DND-41 (cell line): ENCODE data around the gene PRDX2.

ENCODE experiments used
- ATAC-seq: fragments of 200-7000 bp; cut with Tn5 transposase; 3 replicates; pipeline ENCODE4 v1.9.1; 2021; ENCODE audit warnings: low read depth; ENCODE audit not compliant: insufficient read depth
- DNase-seq: peaks from one replicate; pipeline ENCODE4 v3.0.0-alpha.2; 2020
- H2AFZ ChIP-seq: 2 replicates; pipeline ENCODE4 v1.6.0; 2012; ENCODE audit warnings: low read depth, low read length
- H3K27ac ChIP-seq: 2 replicates; pipeline ENCODE4 v1.5.1; 2012; ENCODE audit warnings: low read length, inconsistent platforms
- H3K27me3 ChIP-seq: fragments of 200-600 bp; sonication (generic); 2 replicates; pipeline ENCODE4 v1.6.0; 2012; ENCODE audit warnings: low read length, mild to moderate bottlenecking, inconsistent platforms; ENCODE audit not compliant: insufficient read depth, poor library complexity
- H3K36me3 ChIP-seq: 2 replicates; pipeline ENCODE4 v1.5.1; 2012; ENCODE audit warnings: low read length, inconsistent platforms; ENCODE audit not compliant: insufficient read depth
- H3K4me1 ChIP-seq: 2 replicates; pipeline ENCODE4 v1.5.1; 2012; ENCODE audit warnings: mild to moderate bottlenecking, low read length; ENCODE audit not compliant: insufficient read depth
- H3K4me2 ChIP-seq: 2 replicates; pipeline ENCODE4 v1.6.0; 2012; ENCODE audit warnings: mild to moderate bottlenecking, moderate library complexity, low read length, inconsistent platforms; ENCODE audit not compliant: insufficient read depth
- H3K4me3 ChIP-seq, 2 experiments: fragments of 200-600 bp in 1 of 2; shearing (Covaris generic) in 1 of 2; 2 replicates each; pipeline ENCODE4 v1.5.1; 2012 to 2016; ENCODE audit warnings: inconsistent platforms in 2 of 2, low read length in 2 of 2, mild to moderate bottlenecking in 2 of 2, low read depth in 1 of 2, moderate library complexity in 1 of 2
- H3K79me2 ChIP-seq: 2 replicates; pipeline ENCODE4 v1.6.0; 2012; ENCODE audit warnings: low read length, inconsistent platforms; ENCODE audit not compliant: insufficient read depth
- H3K9ac ChIP-seq: 2 replicates; pipeline ENCODE4 v1.6.0; 2012; ENCODE audit warnings: low read depth, mild to moderate bottlenecking, inconsistent platforms, low read length, moderate library complexity
- H3K9me3 ChIP-seq: 2 replicates; pipeline ENCODE4 v1.5.1; 2012; ENCODE audit warnings: low read length, moderate library complexity, mild to moderate bottlenecking, inconsistent platforms; ENCODE audit not compliant: insufficient read depth, severe bottlenecking
- H4K20me1 ChIP-seq: 2 replicates; pipeline ENCODE4 v1.6.0; 2012; ENCODE audit warnings: low read length; ENCODE audit not compliant: insufficient read depth
- EZH2 ChIP-seq: IDR thresholded peaks from 3 replicates; pipeline ENCODE4 v1.6.1; 2012; ENCODE audit warnings: borderline replicate concordance, low read depth, mild to moderate bottlenecking, moderate library complexity, low read length, inconsistent platforms; ENCODE audit not compliant: severe bottlenecking
- TF ChIP-seq, protein P1 (sequence below): IDR thresholded peaks from 2 replicates; pipeline ENCODE4 v1.5.1; 2012; ENCODE audit warnings: borderline replicate concordance, low read length, moderate library complexity, mild to moderate bottlenecking; ENCODE audit not compliant: poor library complexity, severe bottlenecking; ENCODE audit errors: extremely low read depth

PRDX2 gene

DNA sequence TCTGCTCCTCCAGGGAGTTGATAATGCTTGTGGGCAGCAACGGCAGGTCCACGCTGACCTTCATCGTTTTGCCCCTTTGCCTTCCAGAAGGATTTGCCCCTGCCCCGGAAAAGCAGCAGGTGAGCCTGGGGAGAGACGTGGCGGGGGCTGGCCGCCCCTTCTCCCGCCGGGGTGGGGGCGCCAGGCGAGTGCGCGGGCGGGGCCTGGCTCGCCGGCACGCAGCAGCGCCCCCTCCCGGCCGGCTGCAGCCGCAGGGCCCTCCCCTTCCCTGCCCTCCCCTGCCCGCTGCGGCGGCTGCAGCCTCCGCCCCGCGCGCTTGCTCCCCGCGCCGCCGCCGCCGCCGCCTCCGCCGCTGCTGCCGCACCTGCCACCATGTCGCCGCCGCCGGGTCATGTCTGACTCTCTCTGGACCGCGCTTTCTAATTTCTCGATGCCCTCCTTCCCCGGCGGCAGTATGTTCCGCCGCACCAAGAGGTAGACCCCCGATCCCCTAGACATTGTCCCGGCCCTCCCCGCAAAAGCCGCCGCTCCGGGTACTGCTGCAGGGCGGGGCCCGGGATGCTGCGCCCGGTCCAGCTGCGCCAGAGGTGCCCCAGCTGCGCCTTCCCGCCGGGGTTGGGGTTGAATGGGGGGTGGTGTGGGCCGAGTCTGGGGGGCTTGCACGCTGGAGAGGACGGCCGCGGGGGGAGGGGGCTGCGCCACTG, 36.7 kb upstream of the PRDX2 start, which contains the start of gene MAST1:
TSS of gene MAST1 (plus strand) at position 334 of the 704 bp plus-strand sequence. CDS start at position 392, 58 bp downstream.
- Histone ChIP-seq H3K9me3 (no peaks in the 10 kb centered on the region), H3K4me3 (peak within 1 kb of the TSS; percentile 46 to 66; a peak in 3 of 4 replicates), H3K36me3 (peaks cover 6% of the 10 kb centered on the region; the same call in 1 of the 2 replicates), H3K4me1 (peaks cover 47% of the 10 kb centered on the region), H2AFZ (peak within 1 kb of the TSS; percentile 87), H3K79me2 (peaks cover 36% of the 10 kb centered on the region), H3K27ac (peak within 1 kb of the TSS; percentile 67), H3K27me3 (no peaks in the 10 kb centered on the region), H3K9ac (peak within 1 kb of the TSS; percentile 77), H3K4me2 (peak within 1 kb of the TSS; percentile 93), H4K20me1 (peaks cover 27% of the 10 kb centered on the region; the same call in 1 of the 2 replicates)
- DNase-seq = peak; percentile 75
- ATAC-seq = peak; percentile 85
- TF ChIP-seq EZH2 = no peak
- TF ChIP-seq, protein P1, sequence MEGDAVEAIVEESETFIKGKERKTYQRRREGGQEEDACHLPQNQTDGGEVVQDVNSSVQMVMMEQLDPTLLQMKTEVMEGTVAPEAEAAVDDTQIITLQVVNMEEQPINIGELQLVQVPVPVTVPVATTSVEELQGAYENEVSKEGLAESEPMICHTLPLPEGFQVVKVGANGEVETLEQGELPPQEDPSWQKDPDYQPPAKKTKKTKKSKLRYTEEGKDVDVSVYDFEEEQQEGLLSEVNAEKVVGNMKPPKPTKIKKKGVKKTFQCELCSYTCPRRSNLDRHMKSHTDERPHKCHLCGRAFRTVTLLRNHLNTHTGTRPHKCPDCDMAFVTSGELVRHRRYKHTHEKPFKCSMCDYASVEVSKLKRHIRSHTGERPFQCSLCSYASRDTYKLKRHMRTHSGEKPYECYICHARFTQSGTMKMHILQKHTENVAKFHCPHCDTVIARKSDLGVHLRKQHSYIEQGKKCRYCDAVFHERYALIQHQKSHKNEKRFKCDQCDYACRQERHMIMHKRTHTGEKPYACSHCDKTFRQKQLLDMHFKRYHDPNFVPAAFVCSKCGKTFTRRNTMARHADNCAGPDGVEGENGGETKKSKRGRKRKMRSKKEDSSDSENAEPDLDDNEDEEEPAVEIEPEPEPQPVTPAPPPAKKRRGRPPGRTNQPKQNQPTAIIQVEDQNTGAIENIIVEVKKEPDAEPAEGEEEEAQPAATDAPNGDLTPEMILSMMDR = peak; percentile 73

DNA sequence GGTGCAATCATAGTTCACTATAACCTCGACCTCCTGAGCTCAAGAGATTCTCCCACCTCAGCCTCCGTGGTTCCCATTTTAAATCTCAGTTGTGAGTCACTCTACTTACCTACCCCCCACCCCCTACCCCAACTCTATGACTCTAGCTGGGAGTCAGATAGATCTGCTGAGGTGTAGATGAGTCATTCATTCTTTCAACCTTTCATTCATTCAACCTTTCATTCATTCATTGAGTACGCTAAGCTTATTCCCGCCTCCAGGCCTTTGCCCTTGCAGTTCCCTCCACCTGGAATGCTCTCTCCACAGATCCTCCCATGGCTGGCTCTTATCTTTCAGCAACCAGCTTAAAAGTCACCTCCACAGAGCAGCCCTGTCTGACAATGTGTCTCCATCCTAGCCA, 35.6 kb upstream of the PRDX2 start:
- Histone ChIP-seq H4K20me1 (peaks cover 27% of the 10 kb centered on the region), H3K79me2 (peaks cover 30% of the 10 kb centered on the region), H3K9me3 (no peaks in the 10 kb centered on the region), H3K9ac (no peak overlapping the region), H3K4me2 (peak overlapping the region; percentile 93; the same call in 1 of the 2 replicates), H3K27ac (no peak overlapping the region), H3K27me3 (no peaks in the 10 kb centered on the region), H2AFZ (no peak overlapping the region), H3K4me1 (peaks cover 58% of the 10 kb centered on the region), H3K4me3 (no peak overlapping the region), H3K36me3 (no peaks in the 10 kb centered on the region; the same call in 1 of the 2 replicates)
- no peak for TF ChIP-seq EZH2
- ATAC-seq = no peak
- DNase-seq = no peak

DNA sequence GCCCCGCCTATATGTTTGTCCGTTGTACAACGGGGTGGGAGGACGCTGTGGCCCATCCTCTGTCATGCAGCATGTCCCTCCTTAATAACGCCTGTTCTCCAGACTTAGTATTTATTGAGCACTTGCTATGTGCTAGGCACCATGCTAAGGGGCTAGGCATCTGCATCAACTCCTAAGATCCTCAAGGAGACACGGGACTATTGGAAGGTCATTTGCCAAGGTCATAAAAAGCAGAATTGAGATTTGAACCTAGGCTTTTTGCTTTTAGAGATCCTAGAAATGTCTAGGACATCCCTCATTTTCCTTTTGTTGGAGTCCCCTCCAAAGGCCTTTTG, 34.9 kb upstream of the PRDX2 start:
- H3K4me3 ChIP-seq = no peak overlapping the region
- H3K79me2 ChIP-seq = peaks cover 24% of the 10 kb centered on the region
- H3K4me1 ChIP-seq = peaks cover 58% of the 10 kb centered on the region
- H2AFZ ChIP-seq = no peak overlapping the region
- no peak for ATAC-seq
- no peaks in the 10 kb centered on the region for H3K9me3 ChIP-seq
- no peak overlapping the region for H3K9ac ChIP-seq
- H3K36me3 ChIP-seq = no peaks in the 10 kb centered on the region; the same call in 1 of the 2 replicates
- no peak overlapping the region for H3K27ac ChIP-seq
- H4K20me1 ChIP-seq = peaks cover 23% of the 10 kb centered on the region
- no peak overlapping the region for H3K4me2 ChIP-seq
- H3K27me3 ChIP-seq = no peaks in the 10 kb centered on the region
- DNase-seq = no peak
- TF ChIP-seq EZH2 = no peak
- TF ChIP-seq, protein P1 = no peak

- no peak overlapping the region for H3K27ac ChIP-seq
- ATAC-seq (no peak), DNase-seq (no peak)
- H3K36me3 ChIP-seq = no peaks in the 10 kb centered on the region
- no peaks in the 10 kb centered on the region for H3K9me3 ChIP-seq
- H3K79me2 ChIP-seq = peaks cover 12% of the 10 kb centered on the region
- H3K27me3 ChIP-seq = no peaks in the 10 kb centered on the region
- H3K4me1 ChIP-seq = peaks cover 49% of the 10 kb centered on the region
- no peak overlapping the region for H3K4me3 ChIP-seq
- no peak overlapping the region for H2AFZ ChIP-seq
- H3K9ac ChIP-seq = no peak overlapping the region
- H3K4me2 ChIP-seq = peak overlapping the region; percentile 89
- no peak for TF ChIP-seq EZH2
- TF ChIP-seq, protein P1 = no peak
- H4K20me1 ChIP-seq = peaks cover 12% of the 10 kb centered on the region
Observed at GRCh38 chr19:12834976-12835757, 33.6 kb upstream of the PRDX2 start.
